Muscle of leg (tissue), 11 donors: Measurements from ENCODE around the gene SIGLEC12. TPM values are rescaled to one million over a fixed set of nuclear protein-coding genes. Genes with fewer than 3 reads are reported as not detected.
A peak's percentile ranks its signal among the peaks of the same experiment; 100 is the strongest.
"Not testable (repeated sequence)": the region's sequence is repeated elsewhere in the genome, so short reads cannot be mapped to it uniquely, and the experiment has no call there.

Experiments
- DNase-seq: peaks from one replicate; pipeline ENCODE4 v3.0.0; 2013
- H3K27ac ChIP-seq: one replicate; pipeline ENCODE4 v1.5.1; 2013; ENCODE audit warnings: mild to moderate bottlenecking, low read length, control low read depth
- H3K27me3 ChIP-seq: one replicate; pipeline ENCODE4 v1.6.1; 2013; ENCODE audit warnings: low read length; ENCODE audit not compliant: control insufficient read depth, insufficient read depth
- H3K36me3 ChIP-seq: one replicate; pipeline ENCODE4 v1.6.1; 2013; ENCODE audit warnings: low read length; ENCODE audit not compliant: control insufficient read depth, insufficient read depth
- H3K4me1 ChIP-seq: one replicate; pipeline ENCODE4 v1.6.1; 2013; ENCODE audit warnings: low read length; ENCODE audit not compliant: control insufficient read depth, insufficient read depth
- H3K4me3 ChIP-seq: one replicate; pipeline ENCODE4 v1.5.1; 2013; ENCODE audit warnings: low read length, control low read depth
- H3K9me3 ChIP-seq: replicated peaks from 2 replicates; pipeline ENCODE4 v1.6.1; 2013; ENCODE audit warnings: low read depth, low read length; ENCODE audit not compliant: control insufficient read depth
- WGBS: methylation state at CpG from one replicate; pipeline ENCODE4 v1.1.5; 2013; ENCODE audit warnings: missing lambda C conversion rate; ENCODE audit not compliant: insufficient coverage; 5-methylcytosine and 5-hydroxymethylcytosine counted together
- polyA plus RNA-seq, 8 donors: library from polyadenylated mRNA; unstranded; fragments of 120-200 nt; gene quantifications; one replicate each; pipeline versions ENCODE4 v1.2.1 to v1.2.3, GENCODE V29; 2013; ENCODE audit warnings: inconsistent platforms in 1 of 8, low replicate concordance in 1 of 8; ENCODE audit not compliant: insufficient read length in 8 of 8, insufficient read depth in 1 of 8
- total RNA-seq: library from RNA; stranded (reverse); fragments of 120-200 nt; gene quantifications from one replicate; pipeline ENCODE4 v1.2.4, GENCODE V29; 2013

The SIGLEC12 gene
- total and polyA plus RNA-seq, 9 donors = 0.11 to 0.48 (median 0.20) TPM; not detected in 4

- H3K4me3 ChIP-seq = no peak overlapping the region
- no peak overlapping the region for H3K27ac ChIP-seq
- no peaks in the 10 kb centered on the region for H3K27me3 ChIP-seq
- WGBS = 43% methylated on average over 1 of the region's 3 CpGs
- DNase-seq = peak; percentile 38
- H3K9me3 ChIP-seq = no peaks in the 10 kb centered on the region
- H3K36me3 ChIP-seq = no peaks in the 10 kb centered on the region
- no peaks in the 10 kb centered on the region for H3K4me1 ChIP-seq
Observed at GRCh38 chr19:51507192-51507591, 5.6 kb upstream of the SIGLEC12 start.

- no peak overlapping the region for H3K27ac ChIP-seq
- no peaks in the 10 kb centered on the region for H3K9me3 ChIP-seq
- no peaks in the 10 kb centered on the region for H3K36me3 ChIP-seq
- H3K4me3 ChIP-seq = no peak overlapping the region
- no peaks in the 10 kb centered on the region for H3K4me1 ChIP-seq
- DNase-seq = no peak
- 67% methylated on average over 1 of the region's 3 CpGs for WGBS
- H3K27me3 ChIP-seq = no peaks in the 10 kb centered on the region
Observed at GRCh38 chr19:51505904-51506303, 4.3 kb upstream of the SIGLEC12 start.

GRCh38 chr19:51503896-51504295 is 2.3 kb upstream of the SIGLEC12 start:
- H3K4me3 ChIP-seq = no peak overlapping the region
- no peak overlapping the region for H3K27ac ChIP-seq
- WGBS = 40% methylated on average over 1 of the region's 3 CpGs
- no peaks in the 10 kb centered on the region for H3K27me3 ChIP-seq
- H3K4me1 ChIP-seq = no peaks in the 10 kb centered on the region
- DNase-seq = no peak
- no peaks in the 10 kb centered on the region for H3K9me3 ChIP-seq
- H3K36me3 ChIP-seq = no peaks in the 10 kb centered on the region

GRCh38 chr19:51503286-51503817 is 1.8 kb upstream of the SIGLEC12 start:
- peak; percentile 25 for DNase-seq
- Histone ChIP-seq H3K27ac (no peak overlapping the region), H3K4me3 (no peak overlapping the region), H3K9me3 (no peaks in the 10 kb centered on the region), H3K36me3 (no peaks in the 10 kb centered on the region), H3K4me1 (no peaks in the 10 kb centered on the region), H3K27me3 (no peaks in the 10 kb centered on the region)
- WGBS = no CpG with 5 or more reads among the region's 5 CpGs

- not testable (repeated sequence) for H3K27me3 ChIP-seq, H3K4me1 ChIP-seq, H3K9me3 ChIP-seq, DNase-seq, H3K27ac ChIP-seq, H3K36me3 ChIP-seq, H3K4me3 ChIP-seq
- WGBS = 44% methylated on average over 3 of the region's 8 CpGs
Observed at GRCh38 chr19:51500931-51501330, 669 bp downstream of the SIGLEC12 start.

GRCh38 chr19:51497666-51498065 is 3.9 kb downstream of the SIGLEC12 start:
- no peaks in the 10 kb centered on the region for H3K4me1 ChIP-seq
- no peak overlapping the region for H3K27ac ChIP-seq
- H3K36me3 ChIP-seq = no peaks in the 10 kb centered on the region
- no peaks in the 10 kb centered on the region for H3K9me3 ChIP-seq
- no peak overlapping the region for H3K4me3 ChIP-seq
- WGBS = no CpG with 5 or more reads among the region's 3 CpGs
- no peak for DNase-seq
- H3K27me3 ChIP-seq = no peaks in the 10 kb centered on the region

GRCh38 chr19:51493776-51494175 is 7.8 kb downstream of the SIGLEC12 start:
- Histone ChIP-seq H3K9me3 (no peaks in the 10 kb centered on the region), H3K4me1 (no peaks in the 10 kb centered on the region), H3K27me3 (no peaks in the 10 kb centered on the region), H3K36me3 (no peaks in the 10 kb centered on the region), H3K27ac (no peak overlapping the region), H3K4me3 (no peak overlapping the region)
- WGBS = 25% methylated on average over 2 of the region's 2 CpGs
- DNase-seq = peak; percentile 12

GRCh38 chr19:51491586-51491985 is 10.0 kb downstream of the SIGLEC12 start:
- no peak for DNase-seq
- Histone ChIP-seq H3K4me3 (no peak overlapping the region), H3K27me3 (no peaks in the 10 kb centered on the region), H3K9me3 (no peaks in the 10 kb centered on the region), H3K27ac (no peak overlapping the region), H3K4me1 (no peaks in the 10 kb centered on the region), H3K36me3 (no peaks in the 10 kb centered on the region)
- 83% methylated on average over 4 of the region's 7 CpGs for WGBS

GRCh38 chr19:51490676-51491075 is 10.9 kb downstream of the SIGLEC12 start:
- 47% methylated on average over 11 of the region's 14 CpGs for WGBS
- Histone ChIP-seq H3K27ac (no peak overlapping the region), H3K27me3 (no peaks in the 10 kb centered on the region), H3K36me3 (no peaks in the 10 kb centered on the region), H3K9me3 (no peaks in the 10 kb centered on the region), H3K4me3 (no peak overlapping the region), H3K4me1 (no peaks in the 10 kb centered on the region)
- no peak for DNase-seq

- DNase-seq = no peak
- 70% methylated on average over 1 of the region's 2 CpGs for WGBS
- H3K4me3 ChIP-seq = no peak overlapping the region
Observed at GRCh38 chr19:51489113-51489512, 12.5 kb downstream of the SIGLEC12 start.

GRCh38 chr19:51488491-51488890 is 13.1 kb downstream of the SIGLEC12 start:
- Histone ChIP-seq H3K36me3 (no peaks in the 10 kb centered on the region), H3K27ac (no peak overlapping the region), H3K9me3 (no peaks in the 10 kb centered on the region), H3K4me1 (no peaks in the 10 kb centered on the region), H3K4me3 (no peak overlapping the region), H3K27me3 (no peaks in the 10 kb centered on the region)
- DNase-seq = no peak
- WGBS = no CpG with 5 or more reads among the region's 3 CpGs

More at GRCh38 chr19:51489113-51489512, 12.5 kb downstream of the SIGLEC12 start:
- Histone ChIP-seq H3K27ac (no peak overlapping the region), H3K9me3 (no peaks in the 10 kb centered on the region), H3K36me3 (no peaks in the 10 kb centered on the region), H3K4me1 (no peaks in the 10 kb centered on the region), H3K27me3 (no peaks in the 10 kb centered on the region)
